ENCODE data around the gene SETBP1.

GRCh38 chr18:44733069-44733753 lies 52.5 kb downstream of the SETBP1 start:
- TF ChIP-seq EZH2 (IDR thresholded peaks at IDR 0.05; ENCODE audit: borderline replicate concordance, low read length) (no peak), CTCF (conservative IDR thresholded peaks at IDR 0.05 in 1 of 2, IDR thresholded peaks at IDR 0.05 in 1 of 2; ENCODE audit: extremely low read depth in 1 of 2, insufficient read depth in 1 of 2, low read depth in 1 of 2, low read length in 2 of 2) (no peak)
